GM19240 (cell line): ENCODE measurements around the gene EPHB4.
"Not testable (repeated sequence)": the region's sequence is repeated elsewhere in the genome, so short reads cannot be mapped to it uniquely, and the experiment has no call there.

Source experiments
- DNase-seq: peaks from one replicate; pipeline ENCODE4 v3.0.0; 2011; ENCODE audit warnings: low spot score; ENCODE audit not compliant: insufficient read length

The EPHB4 gene

DNA sequence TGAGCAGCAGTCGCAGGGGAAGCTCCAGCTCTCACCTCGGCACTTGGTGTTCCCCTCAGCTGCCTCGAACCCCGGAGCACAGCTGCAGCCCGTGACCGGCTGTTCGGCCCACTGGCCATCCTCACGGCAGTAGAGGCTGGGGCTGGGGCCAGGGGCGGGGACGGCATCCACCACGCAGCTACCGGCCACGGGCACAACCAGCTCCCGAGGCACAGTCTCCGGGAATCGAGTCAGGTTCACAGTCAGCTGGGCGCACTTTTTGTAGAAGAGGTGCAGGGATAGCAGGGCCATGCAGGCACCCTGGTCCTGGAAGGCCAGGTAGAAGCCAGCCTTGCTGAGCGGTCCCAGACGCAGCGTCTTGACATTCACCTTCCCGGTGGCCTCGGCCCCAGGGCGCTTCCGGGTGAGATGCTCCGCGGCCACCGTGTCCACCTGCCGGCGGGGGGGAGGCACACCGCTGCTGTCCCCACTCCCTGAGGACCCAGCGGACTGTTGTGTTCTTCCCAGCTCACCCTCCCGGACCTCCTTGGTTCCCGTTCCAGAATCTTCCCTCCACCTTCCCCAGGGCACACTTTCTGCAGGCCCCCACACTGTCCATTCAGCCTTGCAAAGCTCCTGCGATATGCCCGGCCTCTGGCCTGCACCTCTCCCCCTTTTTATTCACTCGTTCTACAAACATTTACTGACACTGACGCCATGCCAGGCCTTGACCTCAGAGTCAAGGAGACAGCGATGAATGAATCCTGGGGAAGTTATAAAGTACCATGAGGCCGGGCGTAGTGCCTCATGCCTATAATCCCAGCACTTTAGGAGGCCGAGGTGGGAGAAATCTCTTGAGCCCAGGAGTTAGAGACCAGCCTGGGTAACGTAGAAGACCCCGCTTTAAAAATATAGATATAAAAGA is 4.8 kb downstream of the EPHB4 start:
- no peak for DNase-seq

DNA sequence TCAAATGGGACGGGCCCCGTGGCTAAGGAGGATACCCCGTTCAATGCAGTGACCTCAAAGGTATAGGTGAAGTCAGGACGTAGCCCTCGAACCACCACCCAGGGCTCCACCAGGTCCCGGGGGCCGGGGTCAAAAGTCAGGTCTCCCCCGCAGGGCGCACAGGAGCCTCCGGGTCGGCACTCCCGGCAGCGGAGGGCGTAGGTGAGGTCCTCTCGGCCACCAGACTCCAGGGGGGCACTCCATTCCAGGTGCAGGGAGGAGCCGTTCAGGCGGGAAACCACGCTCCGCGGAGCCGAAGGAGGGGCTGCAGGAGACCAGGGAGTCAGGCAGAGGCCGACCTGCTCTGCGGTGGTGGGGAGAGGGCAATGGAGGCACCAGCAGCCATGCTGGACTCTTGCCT is 7.7 kb downstream of the EPHB4 start:
- no peak for DNase-seq

- no peak for DNase-seq
Observed at GRCh38 chr7:100818825-100819224, 8.5 kb downstream of the EPHB4 start.

DNA sequence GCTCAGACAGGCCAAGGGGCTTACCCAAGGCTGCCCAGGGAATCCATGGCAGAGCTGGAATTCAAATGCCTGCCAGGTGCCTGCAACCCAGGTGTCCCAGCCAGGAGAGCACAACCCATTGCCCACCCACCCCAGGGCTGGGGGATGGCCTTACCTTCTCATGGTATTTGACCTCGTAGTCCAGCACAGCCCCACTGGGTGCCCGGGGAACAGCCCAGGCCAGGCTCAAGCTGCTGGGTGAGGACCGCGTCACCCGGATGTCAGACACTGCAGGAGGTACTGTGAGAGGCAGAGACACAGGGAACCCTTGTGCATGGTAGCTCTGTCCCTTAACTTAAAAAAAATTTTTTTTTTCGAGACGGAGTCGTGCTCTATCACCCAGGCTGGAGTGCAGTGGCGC is 9.0 kb downstream of the EPHB4 start:
- no peak for DNase-seq

DNA sequence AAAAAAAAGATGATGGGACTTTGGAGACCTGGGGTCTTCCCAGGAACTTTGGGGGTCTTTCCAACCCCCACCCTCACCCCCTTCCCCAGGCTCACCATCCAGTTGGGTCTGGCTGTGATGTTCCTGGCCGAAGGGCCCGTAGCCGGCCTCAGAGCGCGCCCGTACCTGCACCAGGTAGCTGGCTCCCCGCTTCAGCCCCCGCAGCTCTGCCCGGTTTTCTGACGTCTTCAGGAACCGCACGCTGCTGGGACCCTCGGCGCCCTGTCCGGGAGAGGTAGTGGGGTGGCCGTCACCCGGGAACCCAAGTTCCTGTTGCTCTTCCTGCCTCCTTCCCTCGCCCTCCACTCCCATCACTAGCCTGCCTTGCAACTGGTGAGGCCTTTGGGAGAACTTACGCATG is 10.2 kb downstream of the EPHB4 start:
- no peak for DNase-seq

GRCh38 chr7:100816515-100816914 is 10.8 kb downstream of the EPHB4 start:
- DNase-seq: not testable (repeated sequence)

GRCh38 chr7:100812729-100813128 is 14.6 kb downstream of the EPHB4 start:
- DNase-seq: no peak

GRCh38 chr7:100811480-100811879 is 15.8 kb downstream of the EPHB4 start:
- no peak for DNase-seq

DNA sequence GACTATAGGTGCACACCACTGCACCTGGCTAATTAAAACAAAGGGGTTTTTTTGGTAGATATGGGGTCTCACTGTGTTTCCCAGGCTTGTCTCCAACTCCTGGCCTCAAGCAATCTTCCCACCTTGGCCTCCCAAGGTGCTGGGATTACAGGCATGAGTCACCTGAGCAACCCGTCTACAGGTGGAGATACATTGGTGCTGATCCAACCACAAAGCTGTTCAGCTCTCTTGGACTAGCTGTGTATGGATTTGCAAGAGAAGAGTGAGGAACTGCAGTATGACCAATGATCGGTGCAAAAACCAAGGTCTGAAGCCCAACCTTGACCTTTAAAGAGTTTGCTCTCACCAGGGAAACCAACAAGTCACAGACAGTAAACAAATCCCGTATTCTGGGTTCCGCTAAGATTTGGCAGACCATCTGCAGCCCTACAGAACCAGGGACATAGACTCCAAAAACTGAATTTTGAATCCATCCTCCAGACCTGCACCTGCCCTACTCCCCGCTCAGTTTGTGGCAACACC is 18.9 kb downstream of the EPHB4 start:
- no peak for DNase-seq

DNA sequence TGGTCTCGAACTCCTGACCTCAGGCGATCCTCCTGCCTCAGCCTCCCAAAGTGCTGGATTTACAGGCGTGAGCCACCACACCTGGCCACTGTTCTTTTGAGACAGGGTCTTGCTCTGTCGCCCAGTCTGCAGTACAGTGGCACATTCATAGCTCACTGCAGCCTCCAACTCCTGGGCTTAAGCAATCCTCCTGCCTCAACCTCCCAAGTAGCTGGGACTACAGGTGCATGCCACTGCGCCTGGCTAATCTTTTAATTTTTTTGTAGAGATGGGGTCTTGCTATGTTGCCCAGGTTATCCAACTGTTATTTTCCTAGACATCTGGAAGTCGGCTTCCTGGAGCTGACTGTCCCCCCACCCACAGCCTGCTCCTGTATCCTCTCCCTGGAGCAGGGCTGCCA is 20.4 kb downstream of the EPHB4 start:
- DNase-seq: not testable (repeated sequence)

- no peak for DNase-seq
Observed at GRCh38 chr7:100806276-100806675, 21.0 kb downstream of the EPHB4 start.

- DNase-seq: no peak
Observed at GRCh38 chr7:100804681-100805431, 22.5 kb downstream of the EPHB4 start.

- DNase-seq: peak; percentile 97
Observed at GRCh38 chr7:100803398-100804161, 23.7 kb downstream of the EPHB4 start.

- no peak for DNase-seq
Observed at GRCh38 chr7:100802951-100803350, 24.4 kb downstream of the EPHB4 start.

- no peak for DNase-seq
Observed at GRCh38 chr7:100801833-100802568, 25.3 kb downstream of the EPHB4 start.

DNA sequence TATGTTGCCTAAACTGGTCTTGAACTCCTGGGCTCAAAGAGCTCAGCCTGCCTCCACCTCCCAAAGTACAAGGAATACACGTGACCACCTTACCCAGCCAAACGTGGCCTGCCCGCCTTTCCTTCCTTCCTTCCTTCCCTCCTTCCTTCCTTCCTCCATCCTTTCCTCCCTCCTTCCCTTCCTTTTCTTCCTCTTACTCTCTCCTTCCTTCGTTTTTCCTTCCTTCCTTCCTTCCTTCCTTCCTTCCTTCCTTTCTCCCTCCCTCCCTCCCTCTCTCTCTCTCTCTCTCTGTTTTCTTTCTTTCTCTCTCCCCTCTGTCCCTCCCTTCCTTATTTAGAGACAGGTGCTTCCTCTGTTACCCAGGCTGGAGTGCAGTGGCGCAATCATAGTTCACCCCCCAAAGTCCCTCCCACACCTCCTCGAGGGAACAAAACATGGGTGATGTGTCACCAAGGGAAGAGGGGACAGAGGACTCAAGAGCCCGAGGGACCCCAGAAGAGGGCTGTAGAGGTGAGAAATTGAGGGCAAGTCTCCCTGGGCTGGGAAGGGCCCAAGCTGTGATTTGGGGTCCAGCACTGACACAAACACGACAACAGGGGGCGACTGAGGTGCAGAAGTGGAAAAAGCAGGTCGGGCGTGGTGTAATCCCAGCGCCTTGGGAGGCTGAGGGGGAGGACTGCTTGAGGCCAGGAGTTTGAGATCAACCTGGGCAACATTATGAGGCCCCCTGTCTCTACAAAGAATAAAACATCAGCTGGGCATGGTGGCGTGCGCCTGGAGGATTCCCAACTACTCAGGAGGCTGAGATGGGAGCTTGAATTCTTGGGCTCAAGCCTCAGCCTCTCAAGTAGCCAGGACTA is 28.1 kb downstream of the EPHB4 start:
- DNase-seq: peak; percentile 46

GRCh38 chr7:100794741-100795140 is 32.6 kb downstream of the EPHB4 start:
- no peak for DNase-seq

- no peak for DNase-seq
Observed at GRCh38 chr7:100793806-100794660, 33.3 kb downstream of the EPHB4 start.
